Liver (tissue), 9 donors: ENCODE data around the gene ABHD12B. TPM values are rescaled to one million over a fixed set of nuclear protein-coding genes. Genes with fewer than 3 reads are reported as not detected.

ENCODE experiments used
- DNase-seq: peaks from one replicate; pipeline ENCODE4 v3.0.0-alpha.2; 2017; ENCODE audit warnings: low spot score
- H3K27ac ChIP-seq, 2 donors: one replicate each; pipeline ENCODE4 v1.7.0; 2013; ENCODE audit warnings: inconsistent platforms in 2 of 2, low read length in 2 of 2, control low read depth in 1 of 2, low read depth in 1 of 2, mild to moderate bottlenecking in 1 of 2
- H3K27me3 ChIP-seq, 4 donors: one replicate each; pipeline versions ENCODE4 v1.6.1 to v1.7.0; 2013; ENCODE audit warnings: low read length in 3 of 4, inconsistent platforms in 1 of 4, mild to moderate bottlenecking in 1 of 4, moderate library complexity in 1 of 4; ENCODE audit not compliant: control insufficient read depth in 4 of 4, insufficient read depth in 4 of 4
- H3K36me3 ChIP-seq, 4 donors: one replicate each; pipeline versions ENCODE4 v1.6.1 to v1.7.0; 2013; ENCODE audit warnings: low read length in 3 of 4, mild to moderate bottlenecking in 3 of 4, low read depth in 1 of 4, moderate library complexity in 1 of 4; ENCODE audit not compliant: control insufficient read depth in 4 of 4, insufficient read depth in 3 of 4
- H3K4me1 ChIP-seq, 4 donors: one replicate each; pipeline versions ENCODE4 v1.6.1 to v1.7.0; 2013; ENCODE audit warnings: low read length in 3 of 4, mild to moderate bottlenecking in 3 of 4, moderate library complexity in 1 of 4; ENCODE audit not compliant: control insufficient read depth in 4 of 4, insufficient read depth in 4 of 4
- H3K4me3 ChIP-seq, 3 donors: one replicate each; pipeline versions ENCODE4 v1.6.1 to v1.7.0; 2013; ENCODE audit warnings: low read length in 3 of 3, control low read depth in 1 of 3, low read depth in 1 of 3, mild to moderate bottlenecking in 1 of 3
- H3K9ac ChIP-seq, 2 donors: one replicate each; pipeline ENCODE4 v1.7.0; 2013; ENCODE audit warnings: low read length in 2 of 2, mild to moderate bottlenecking in 2 of 2, moderate library complexity in 2 of 2, control low read depth in 1 of 2, low read depth in 1 of 2
- H3K9me3 ChIP-seq, 4 donors: one replicate each; pipeline versions ENCODE4 v1.6.1 to v1.7.0; 2013; ENCODE audit warnings: low read length in 3 of 4; ENCODE audit not compliant: control insufficient read depth in 4 of 4
- ATF3 ChIP-seq: IDR thresholded peaks from 2 replicates; pipeline ENCODE4 v1.6.1; 2016; ENCODE audit warnings: antibody characterized with exemption
- EGR1 ChIP-seq, 2 donors: IDR thresholded peaks; 2 replicates each; pipeline ENCODE4 v1.6.1; 2016 to 2018; ENCODE audit warnings: antibody characterized with exemption in 2 of 2, low read depth in 2 of 2
- FOXA1 ChIP-seq: IDR thresholded peaks from 2 replicates; pipeline ENCODE4 v1.6.1; 2016; ENCODE audit warnings: antibody characterized with exemption
- FOXA2 ChIP-seq: IDR thresholded peaks from 2 replicates; pipeline ENCODE4 v1.6.1; 2016; ENCODE audit warnings: antibody characterized with exemption
- GABPA ChIP-seq, 2 donors: IDR thresholded peaks in 1 of 2; conservative IDR thresholded peaks in 1 of 2; 2 replicates each; pipeline ENCODE4 v1.6.1; 2016; ENCODE audit warnings: antibody characterized with exemption in 2 of 2, mild to moderate bottlenecking in 1 of 2, moderate library complexity in 1 of 2
- HNF4A ChIP-seq, 2 donors: conservative IDR thresholded peaks; 2 replicates each; pipeline ENCODE4 v1.6.1; 2016; ENCODE audit warnings: antibody characterized with exemption in 2 of 2, mild to moderate bottlenecking in 2 of 2
- HNF4G ChIP-seq: IDR thresholded peaks from 2 replicates; pipeline ENCODE4 v1.6.1; 2016; ENCODE audit warnings: antibody characterized with exemption
- JUND ChIP-seq, 2 donors: IDR thresholded peaks; 2 replicates each; pipeline ENCODE4 v1.6.1; 2016; ENCODE audit warnings: antibody characterized with exemption in 2 of 2
- NR2F2 ChIP-seq: IDR thresholded peaks from 2 replicates; pipeline ENCODE4 v1.6.1; 2016; ENCODE audit warnings: antibody characterized with exemption
- RAD21 ChIP-seq, 2 donors: IDR thresholded peaks; 2 replicates each; pipeline ENCODE4 v1.6.1; 2016; ENCODE audit warnings: antibody characterized with exemption in 2 of 2, mild to moderate bottlenecking in 2 of 2
- REST ChIP-seq: IDR thresholded peaks from 2 replicates; pipeline ENCODE4 v1.6.1; 2016; ENCODE audit warnings: antibody characterized with exemption, mild to moderate bottlenecking
- SP1 ChIP-seq: IDR thresholded peaks from 2 replicates; pipeline ENCODE4 v1.6.1; 2018; ENCODE audit warnings: antibody characterized with exemption, mild to moderate bottlenecking
- TAF1 ChIP-seq: conservative IDR thresholded peaks from 2 replicates; pipeline ENCODE4 v1.6.1; 2016; ENCODE audit warnings: antibody characterized with exemption, mild to moderate bottlenecking
- WGBS: extraction: QIAGEN DNeasy Blood & Tissue Kit; methylation state at CpG from one replicate; pipeline ENCODE4 v1.1.7; 2013; 5-methylcytosine and 5-hydroxymethylcytosine counted together
- polyA plus RNA-seq, 2 donors: library from polyadenylated mRNA; stranded (reverse) in 1 of 2; unstranded in 1 of 2; fragments of 200-250 nt in 1 of 2; fragments of >200 nt in 1 of 2; fragmentation: Nextera tagmentation in 1 of 2; extraction: Ambion mirVana in 1 of 2; gene quantifications; one replicate each; pipeline versions ENCODE4 v1.2.1 to v1.2.3, GENCODE V29; 2013 to 2015
- total RNA-seq, 2 donors: library from RNA; depleted of rRNA; stranded (reverse); fragments of >200 nt; gene quantifications; one replicate each; pipeline ENCODE4 v1.2.3, GENCODE V29; 2014
- TF ChIP-seq, protein P1 (sequence below): IDR thresholded peaks from 2 replicates; pipeline ENCODE4 v1.6.1; 2016; ENCODE audit warnings: antibody characterized with exemption
- TF ChIP-seq, protein P2 (sequence below): fragments of 150-350 bp; IDR thresholded peaks from 2 replicates; pipeline ENCODE4 v1.5.1; 2017; ENCODE audit warnings: improper control_type of control experiment, low read depth, low read length; ENCODE audit not compliant: missing input control
- TF ChIP-seq, protein P3 (sequence below): IDR thresholded peaks from 2 replicates; pipeline ENCODE4 v1.6.1; 2016; ENCODE audit warnings: antibody characterized with exemption
- donor health status: healthy.
- donor health status: healthy.
- donor health status: healthy.
- donor health status: healthy.
- donor health status: healthy.

Gene ABHD12B
- total and polyA plus RNA-seq, 4 donors, result 0.09 to 0.58 TPM; not detected in 2

DNA sequence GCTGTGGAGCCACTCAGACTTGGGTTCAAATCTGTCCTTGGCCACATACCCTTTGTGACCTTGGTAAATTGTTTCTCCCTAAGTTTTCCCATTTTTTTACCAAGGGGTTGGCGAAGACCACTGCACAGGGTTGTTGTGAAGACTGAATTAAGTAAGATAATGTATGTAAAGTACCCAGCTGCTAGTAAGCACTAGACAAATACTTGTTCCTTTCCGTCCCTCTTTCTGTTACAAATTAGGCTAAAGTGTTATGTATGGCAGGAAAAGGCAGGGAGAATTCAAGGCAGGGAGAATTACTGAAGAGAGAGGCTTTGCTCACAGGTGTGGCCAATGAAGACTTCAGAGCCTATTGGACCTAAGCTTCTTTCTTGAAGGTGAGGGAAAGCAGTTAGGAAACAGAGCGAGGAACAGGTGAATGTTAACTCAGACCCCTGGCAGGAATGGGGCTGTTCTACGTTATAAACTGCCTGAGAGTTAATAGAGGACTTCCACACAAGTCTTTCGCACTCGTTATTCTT is 25.9 kb downstream of the ABHD12B start:
- no peak for DNase-seq
- no peak for TF ChIP-seq HNF4G
- no peak for TF ChIP-seq FOXA1
- no peak for TF ChIP-seq REST
- no peak for TF ChIP-seq GABPA (IDR thresholded peaks at IDR 0.05 in 1 of 2, conservative IDR thresholded peaks at IDR 0.05 in 1 of 2)
- no peak for TF ChIP-seq RAD21 (IDR thresholded peaks at IDR 0.05)
- no peak for TF ChIP-seq TAF1
- TF ChIP-seq, protein P1, sequence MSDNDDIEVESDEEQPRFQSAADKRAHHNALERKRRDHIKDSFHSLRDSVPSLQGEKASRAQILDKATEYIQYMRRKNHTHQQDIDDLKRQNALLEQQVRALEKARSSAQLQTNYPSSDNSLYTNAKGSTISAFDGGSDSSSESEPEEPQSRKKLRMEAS, result no peak
- TF ChIP-seq NR2F2, result no peak
- no peak for TF ChIP-seq JUND (IDR thresholded peaks at IDR 0.05)
- TF ChIP-seq, protein P2, sequence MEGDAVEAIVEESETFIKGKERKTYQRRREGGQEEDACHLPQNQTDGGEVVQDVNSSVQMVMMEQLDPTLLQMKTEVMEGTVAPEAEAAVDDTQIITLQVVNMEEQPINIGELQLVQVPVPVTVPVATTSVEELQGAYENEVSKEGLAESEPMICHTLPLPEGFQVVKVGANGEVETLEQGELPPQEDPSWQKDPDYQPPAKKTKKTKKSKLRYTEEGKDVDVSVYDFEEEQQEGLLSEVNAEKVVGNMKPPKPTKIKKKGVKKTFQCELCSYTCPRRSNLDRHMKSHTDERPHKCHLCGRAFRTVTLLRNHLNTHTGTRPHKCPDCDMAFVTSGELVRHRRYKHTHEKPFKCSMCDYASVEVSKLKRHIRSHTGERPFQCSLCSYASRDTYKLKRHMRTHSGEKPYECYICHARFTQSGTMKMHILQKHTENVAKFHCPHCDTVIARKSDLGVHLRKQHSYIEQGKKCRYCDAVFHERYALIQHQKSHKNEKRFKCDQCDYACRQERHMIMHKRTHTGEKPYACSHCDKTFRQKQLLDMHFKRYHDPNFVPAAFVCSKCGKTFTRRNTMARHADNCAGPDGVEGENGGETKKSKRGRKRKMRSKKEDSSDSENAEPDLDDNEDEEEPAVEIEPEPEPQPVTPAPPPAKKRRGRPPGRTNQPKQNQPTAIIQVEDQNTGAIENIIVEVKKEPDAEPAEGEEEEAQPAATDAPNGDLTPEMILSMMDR, result no peak
- no peak for TF ChIP-seq EGR1 (IDR thresholded peaks at IDR 0.05; ENCODE audit: low read depth in 2 of 2)
- no peak for TF ChIP-seq ATF3
- Histone ChIP-seq H3K4me3 (no peak overlapping the region), H3K36me3 (peaks cover 0 to 7% (median 3%) of the 10 kb centered on the region in 4 donors), H3K27ac (no peak overlapping the region), H3K9ac (no peak overlapping the region), H3K4me1 (no peaks in the 10 kb centered on the region), H3K9me3 (no peaks in the 10 kb centered on the region), H3K27me3 (no peaks in the 10 kb centered on the region)
- WGBS, result 96% methylated on average over 6 of the region's 6 CpGs

DNA sequence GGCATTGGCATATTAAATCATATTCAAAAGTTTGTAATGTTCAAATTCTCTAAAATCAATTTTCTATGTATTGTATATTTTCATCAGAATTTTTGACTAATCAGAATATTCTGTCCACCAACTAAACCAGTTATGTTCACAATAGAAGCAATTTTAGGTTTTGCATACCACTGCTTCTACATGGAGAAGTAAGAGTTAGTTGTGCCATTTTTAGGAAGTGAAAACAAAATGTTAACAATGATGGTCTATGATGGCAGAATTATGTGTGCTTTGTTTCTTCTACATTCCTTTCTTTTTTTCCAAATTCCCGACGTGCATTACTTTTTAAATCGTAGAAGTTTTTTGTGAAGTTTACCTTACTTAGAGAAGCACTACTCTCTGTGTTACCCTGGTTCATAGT is 29.5 kb downstream of the ABHD12B start:
- peaks cover 4 to 26% (median 25%) of the 10 kb centered on the region in 4 donors for H3K36me3 ChIP-seq
- H3K27me3 ChIP-seq, result no peaks in the 10 kb centered on the region
- TF ChIP-seq HNF4A (conservative IDR thresholded peaks at IDR 0.05) (no peak), HNF4G (no peak), FOXA2 (no peak), SP1 (no peak), NR2F2 (no peak), JUND (IDR thresholded peaks at IDR 0.05) (no peak), FOXA1 (no peak), RAD21 (IDR thresholded peaks at IDR 0.05) (no peak), GABPA (IDR thresholded peaks at IDR 0.05 in 1 of 2, conservative IDR thresholded peaks at IDR 0.05 in 1 of 2) (no peak), REST (no peak), EGR1 (IDR thresholded peaks at IDR 0.05; ENCODE audit: low read depth in 2 of 2) (no peak)
- TF ChIP-seq, protein P1, result no peak
- TF ChIP-seq, protein P2, result no peak
- TF ChIP-seq, protein P3, sequence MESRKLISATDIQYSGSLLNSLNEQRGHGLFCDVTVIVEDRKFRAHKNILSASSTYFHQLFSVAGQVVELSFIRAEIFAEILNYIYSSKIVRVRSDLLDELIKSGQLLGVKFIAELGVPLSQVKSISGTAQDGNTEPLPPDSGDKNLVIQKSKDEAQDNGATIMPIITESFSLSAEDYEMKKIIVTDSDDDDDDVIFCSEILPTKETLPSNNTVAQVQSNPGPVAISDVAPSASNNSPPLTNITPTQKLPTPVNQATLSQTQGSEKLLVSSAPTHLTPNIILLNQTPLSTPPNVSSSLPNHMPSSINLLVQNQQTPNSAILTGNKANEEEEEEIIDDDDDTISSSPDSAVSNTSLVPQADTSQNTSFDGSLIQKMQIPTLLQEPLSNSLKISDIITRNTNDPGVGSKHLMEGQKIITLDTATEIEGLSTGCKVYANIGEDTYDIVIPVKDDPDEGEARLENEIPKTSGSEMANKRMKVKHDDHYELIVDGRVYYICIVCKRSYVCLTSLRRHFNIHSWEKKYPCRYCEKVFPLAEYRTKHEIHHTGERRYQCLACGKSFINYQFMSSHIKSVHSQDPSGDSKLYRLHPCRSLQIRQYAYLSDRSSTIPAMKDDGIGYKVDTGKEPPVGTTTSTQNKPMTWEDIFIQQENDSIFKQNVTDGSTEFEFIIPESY, result no peak

More for the DNA sequence above, 29.5 kb downstream of the ABHD12B start:
- WGBS, result 93% methylated on average over 3 of the region's 3 CpGs
- no peak overlapping the region for H3K4me3 ChIP-seq
- H3K27ac ChIP-seq, result no peak overlapping the region
- DNase-seq, result no peak
- H3K4me1 ChIP-seq, result no peaks in the 10 kb centered on the region
- no peak overlapping the region for H3K9ac ChIP-seq
- H3K9me3 ChIP-seq, result no peaks in the 10 kb centered on the region
